Measurements from ENCODE around the gene UBB. TPM values are rescaled to one million over a fixed set of nuclear protein-coding genes. Genes with fewer than 3 reads are reported as not detected.
A peak's percentile ranks its signal among the peaks of the same experiment; 100 is the strongest.

The UBB gene
- total RNA-seq, 1 experiment from 2014 or later, result 1,654 TPM

DNA sequence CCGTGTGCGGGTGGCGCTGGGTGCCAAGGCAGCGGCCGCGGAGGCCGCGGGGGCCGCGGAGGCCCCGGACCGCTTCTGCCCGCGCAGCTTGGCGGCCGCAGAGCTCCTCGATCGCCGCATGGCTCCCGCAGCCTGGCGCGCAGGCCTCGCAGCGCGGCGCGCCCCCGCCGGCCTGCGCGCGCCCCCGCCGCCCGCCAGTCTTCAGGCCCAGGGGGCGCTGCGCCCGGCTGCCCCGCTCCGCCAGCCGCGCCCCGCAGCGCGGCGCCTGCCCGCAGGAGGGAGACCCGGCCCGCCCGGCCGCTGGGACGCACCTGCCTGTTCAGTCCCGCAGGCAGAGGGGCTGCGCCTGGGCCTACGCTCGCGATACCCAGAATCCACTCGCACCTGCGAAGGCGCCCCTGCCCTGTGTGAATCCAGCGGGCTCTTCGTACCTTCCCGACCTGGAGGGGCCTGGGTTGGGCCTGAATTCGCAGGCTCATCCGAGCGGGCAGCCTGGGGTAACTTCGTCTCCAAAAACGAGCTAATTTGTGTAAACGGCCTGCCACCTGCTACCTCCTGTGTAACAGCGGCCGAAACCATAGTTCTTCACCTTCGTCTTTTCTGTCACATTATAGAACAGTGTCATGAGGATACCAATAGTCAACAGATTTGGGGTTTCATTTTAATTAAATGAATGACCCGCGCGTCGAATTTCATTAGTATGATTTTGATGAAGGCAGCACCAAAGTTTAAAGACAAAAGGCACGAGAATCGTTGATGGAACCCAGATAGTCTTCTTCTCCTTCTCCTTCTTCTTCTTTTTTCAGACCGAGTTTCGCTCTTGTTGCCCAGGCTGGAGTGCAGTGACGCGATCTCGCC, 27.3 kb upstream of the UBB start, which contains the start of gene CENPV:
TSS of gene CENPV (minus strand) at position 153 of the 858 bp plus-strand sequence. CDS start at position 120, 33 bp downstream.
- H3K27ac ChIP-seq (ENCODE audit: low read length), result peak within 1 kb of the TSS; percentile 84

DNA sequence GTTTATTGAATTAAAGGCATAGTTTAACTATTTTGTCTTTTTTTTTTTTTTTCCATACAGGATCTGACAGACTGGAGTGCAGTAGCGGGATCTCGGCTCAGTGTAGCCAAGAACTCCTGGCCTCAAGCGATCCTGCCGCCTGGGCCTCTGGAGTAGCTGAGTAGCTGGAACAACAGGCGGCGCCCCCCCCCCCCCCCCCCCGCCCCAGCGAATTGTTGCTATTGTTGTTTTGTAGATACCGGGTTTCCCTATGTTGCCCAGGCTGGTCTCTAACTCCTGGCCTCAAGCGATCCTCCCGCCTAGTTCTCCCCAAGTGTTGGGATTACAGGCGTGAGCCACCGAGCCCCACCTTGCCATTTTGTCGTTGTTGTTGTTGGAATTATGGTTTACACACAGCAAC, 26.3 kb upstream of the UBB start:
- no TSS peak for BruUV-seq (replicated peaks)

More for the DNA sequence above, 27.3 kb upstream of the UBB start, which contains the start of gene CENPV:
- CTCF ChIA-PET, result interaction anchor here (0.5 to 0.7 kb wide), 3 partner anchors 34 to 143 kb away, joined by 4 to 5 read pairs (median 5); no protein-coding TSS in a partner anchor
- no TSS peak for BruUV-seq (replicated peaks)
- no peaks in the 10 kb centered on the region for H3K9me3 ChIP-seq (ENCODE audit: control insufficient read depth, insufficient read depth, low read depth, low read length)
- DNase-seq (ENCODE audit: low read depth, low spot score) (no peak), ATAC-seq (peak; percentile 89)
- TF ChIP-seq TCF7L2 (IDR thresholded peaks at IDR 0.05; ENCODE audit: low read depth, low read length) (no peak), POLR2AphosphoS5 (IDR thresholded peaks at IDR 0.05; ENCODE audit: low read depth, low read length) (no peak), SIN3A (IDR thresholded peaks at IDR 0.05; ENCODE audit: borderline replicate concordance, insufficient read depth, low read depth, low read length) (peak; percentile 28; the same call in 1 of the 2 replicates)
- TF ChIP-seq, protein P1, sequence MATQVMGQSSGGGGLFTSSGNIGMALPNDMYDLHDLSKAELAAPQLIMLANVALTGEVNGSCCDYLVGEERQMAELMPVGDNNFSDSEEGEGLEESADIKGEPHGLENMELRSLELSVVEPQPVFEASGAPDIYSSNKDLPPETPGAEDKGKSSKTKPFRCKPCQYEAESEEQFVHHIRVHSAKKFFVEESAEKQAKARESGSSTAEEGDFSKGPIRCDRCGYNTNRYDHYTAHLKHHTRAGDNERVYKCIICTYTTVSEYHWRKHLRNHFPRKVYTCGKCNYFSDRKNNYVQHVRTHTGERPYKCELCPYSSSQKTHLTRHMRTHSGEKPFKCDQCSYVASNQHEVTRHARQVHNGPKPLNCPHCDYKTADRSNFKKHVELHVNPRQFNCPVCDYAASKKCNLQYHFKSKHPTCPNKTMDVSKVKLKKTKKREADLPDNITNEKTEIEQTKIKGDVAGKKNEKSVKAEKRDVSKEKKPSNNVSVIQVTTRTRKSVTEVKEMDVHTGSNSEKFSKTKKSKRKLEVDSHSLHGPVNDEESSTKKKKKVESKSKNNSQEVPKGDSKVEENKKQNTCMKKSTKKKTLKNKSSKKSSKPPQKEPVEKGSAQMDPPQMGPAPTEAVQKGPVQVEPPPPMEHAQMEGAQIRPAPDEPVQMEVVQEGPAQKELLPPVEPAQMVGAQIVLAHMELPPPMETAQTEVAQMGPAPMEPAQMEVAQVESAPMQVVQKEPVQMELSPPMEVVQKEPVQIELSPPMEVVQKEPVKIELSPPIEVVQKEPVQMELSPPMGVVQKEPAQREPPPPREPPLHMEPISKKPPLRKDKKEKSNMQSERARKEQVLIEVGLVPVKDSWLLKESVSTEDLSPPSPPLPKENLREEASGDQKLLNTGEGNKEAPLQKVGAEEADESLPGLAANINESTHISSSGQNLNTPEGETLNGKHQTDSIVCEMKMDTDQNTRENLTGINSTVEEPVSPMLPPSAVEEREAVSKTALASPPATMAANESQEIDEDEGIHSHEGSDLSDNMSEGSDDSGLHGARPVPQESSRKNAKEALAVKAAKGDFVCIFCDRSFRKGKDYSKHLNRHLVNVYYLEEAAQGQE (IDR thresholded peaks at IDR 0.05; ENCODE audit: insufficient read depth in 1 of 2, low read depth in 2 of 2, low read length in 1 of 2), result no peak
- TF ChIP-seq, protein P2, sequence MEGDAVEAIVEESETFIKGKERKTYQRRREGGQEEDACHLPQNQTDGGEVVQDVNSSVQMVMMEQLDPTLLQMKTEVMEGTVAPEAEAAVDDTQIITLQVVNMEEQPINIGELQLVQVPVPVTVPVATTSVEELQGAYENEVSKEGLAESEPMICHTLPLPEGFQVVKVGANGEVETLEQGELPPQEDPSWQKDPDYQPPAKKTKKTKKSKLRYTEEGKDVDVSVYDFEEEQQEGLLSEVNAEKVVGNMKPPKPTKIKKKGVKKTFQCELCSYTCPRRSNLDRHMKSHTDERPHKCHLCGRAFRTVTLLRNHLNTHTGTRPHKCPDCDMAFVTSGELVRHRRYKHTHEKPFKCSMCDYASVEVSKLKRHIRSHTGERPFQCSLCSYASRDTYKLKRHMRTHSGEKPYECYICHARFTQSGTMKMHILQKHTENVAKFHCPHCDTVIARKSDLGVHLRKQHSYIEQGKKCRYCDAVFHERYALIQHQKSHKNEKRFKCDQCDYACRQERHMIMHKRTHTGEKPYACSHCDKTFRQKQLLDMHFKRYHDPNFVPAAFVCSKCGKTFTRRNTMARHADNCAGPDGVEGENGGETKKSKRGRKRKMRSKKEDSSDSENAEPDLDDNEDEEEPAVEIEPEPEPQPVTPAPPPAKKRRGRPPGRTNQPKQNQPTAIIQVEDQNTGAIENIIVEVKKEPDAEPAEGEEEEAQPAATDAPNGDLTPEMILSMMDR (IDR thresholded peaks at IDR 0.05), result peak; percentile 81; the same call in 1 of the 2 replicates
- in situ Hi-C loops (cut with HindIII; ENCODE audit: low pct_unique_long_range_greater_than_20kb, low sequenced_read_pairs) (no loop called here), intact Hi-C loops (cut with micrococcal nuclease; ENCODE audit: unreplicated experiment) (no loop called here)
- H3K4me1 ChIP-seq (ENCODE audit: control insufficient read depth, insufficient read depth, low read length), result peaks cover 6% of the 10 kb centered on the region; the same call in 1 of the 2 replicates
- peaks cover 2% of the 10 kb centered on the region; the same call in 1 of the 2 replicates for H3K36me3 ChIP-seq (ENCODE audit: control insufficient read depth, insufficient read depth, low read length)
- H3K27me3 ChIP-seq (ENCODE audit: control insufficient read depth, insufficient read depth, low read length), result no peaks in the 10 kb centered on the region
- peak within 1 kb of the TSS; percentile 73 to 77 for H3K4me3 ChIP-seq (ENCODE audit: low read depth in 2 of 2, low read length in 2 of 2)
- POLR2A ChIA-PET, result interaction anchor here (0.7 kb wide), 1 partner anchor 11 kb away, joined by 4 read pairs; no protein-coding TSS in a partner anchor

More for the DNA sequence above, 26.3 kb upstream of the UBB start:
- H3K9me3 ChIP-seq (ENCODE audit: control insufficient read depth, insufficient read depth, low read depth, low read length), result no peaks in the 10 kb centered on the region
- no peaks in the 10 kb centered on the region for H3K27me3 ChIP-seq (ENCODE audit: control insufficient read depth, insufficient read depth, low read length)
- peaks cover 2% of the 10 kb centered on the region; the same call in 1 of the 2 replicates for H3K36me3 ChIP-seq (ENCODE audit: control insufficient read depth, insufficient read depth, low read length)
- intact Hi-C loops (cut with micrococcal nuclease; ENCODE audit: unreplicated experiment) (no loop called here), in situ Hi-C loops (cut with HindIII; ENCODE audit: low pct_unique_long_range_greater_than_20kb, low sequenced_read_pairs) (no loop called here)
- ATAC-seq, result no peak
- TF ChIP-seq, protein P2 (IDR thresholded peaks at IDR 0.05), result no peak
- TF ChIP-seq TCF7L2 (IDR thresholded peaks at IDR 0.05; ENCODE audit: low read depth, low read length) (no peak), SIN3A (IDR thresholded peaks at IDR 0.05; ENCODE audit: borderline replicate concordance, insufficient read depth, low read depth, low read length) (no peak), POLR2AphosphoS5 (IDR thresholded peaks at IDR 0.05; ENCODE audit: low read depth, low read length) (no peak)
- TF ChIP-seq, protein P1 (IDR thresholded peaks at IDR 0.05; ENCODE audit: insufficient read depth in 1 of 2, low read depth in 2 of 2, low read length in 1 of 2), result no peak
- H3K4me1 ChIP-seq (ENCODE audit: control insufficient read depth, insufficient read depth, low read length), result peaks cover 6% of the 10 kb centered on the region; the same call in 1 of the 2 replicates
- CTCF ChIA-PET, result interaction anchor here (1.2 kb wide), 1 partner anchor 9 kb away, joined by 12 read pairs; no protein-coding TSS in a partner anchor
- no peak overlapping the region for H3K27ac ChIP-seq (ENCODE audit: low read length)
- no peak overlapping the region for H3K4me3 ChIP-seq (ENCODE audit: low read depth in 2 of 2, low read length in 2 of 2)
- DNase-seq (ENCODE audit: low read depth, low spot score), result no peak
- POLR2A ChIA-PET, result no interaction called here

Measured in Panc1 (cell line).